ENCODE results near the gene CHID1. TPM values are rescaled to one million over a fixed set of nuclear protein-coding genes. Genes with fewer than 3 reads are reported as not detected.

The CHID1 gene
- total RNA-seq, 1 donor from 2014 or later, result 72.9 TPM

DNA sequence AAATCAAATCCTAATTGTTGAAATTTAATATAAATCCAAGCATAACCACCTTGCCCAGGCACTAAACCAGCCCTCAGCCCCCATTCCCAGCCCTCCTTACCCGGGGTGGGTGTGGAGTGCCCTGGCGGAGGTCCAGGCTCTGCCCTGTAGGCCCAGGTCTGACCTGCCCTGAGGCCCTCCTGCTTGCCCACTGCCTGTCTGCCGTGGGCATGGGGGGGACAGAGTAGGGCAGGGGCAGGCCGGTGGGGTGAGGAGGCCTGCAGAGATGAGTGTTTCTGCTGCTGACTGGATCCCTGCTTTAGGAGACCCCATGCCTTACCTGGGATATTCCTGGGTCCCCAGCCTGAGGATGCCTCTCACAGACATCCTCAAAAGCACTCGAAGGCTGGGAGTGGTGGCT is 3.6 kb upstream of the CHID1 start:
- TF ChIP-seq, protein P1, sequence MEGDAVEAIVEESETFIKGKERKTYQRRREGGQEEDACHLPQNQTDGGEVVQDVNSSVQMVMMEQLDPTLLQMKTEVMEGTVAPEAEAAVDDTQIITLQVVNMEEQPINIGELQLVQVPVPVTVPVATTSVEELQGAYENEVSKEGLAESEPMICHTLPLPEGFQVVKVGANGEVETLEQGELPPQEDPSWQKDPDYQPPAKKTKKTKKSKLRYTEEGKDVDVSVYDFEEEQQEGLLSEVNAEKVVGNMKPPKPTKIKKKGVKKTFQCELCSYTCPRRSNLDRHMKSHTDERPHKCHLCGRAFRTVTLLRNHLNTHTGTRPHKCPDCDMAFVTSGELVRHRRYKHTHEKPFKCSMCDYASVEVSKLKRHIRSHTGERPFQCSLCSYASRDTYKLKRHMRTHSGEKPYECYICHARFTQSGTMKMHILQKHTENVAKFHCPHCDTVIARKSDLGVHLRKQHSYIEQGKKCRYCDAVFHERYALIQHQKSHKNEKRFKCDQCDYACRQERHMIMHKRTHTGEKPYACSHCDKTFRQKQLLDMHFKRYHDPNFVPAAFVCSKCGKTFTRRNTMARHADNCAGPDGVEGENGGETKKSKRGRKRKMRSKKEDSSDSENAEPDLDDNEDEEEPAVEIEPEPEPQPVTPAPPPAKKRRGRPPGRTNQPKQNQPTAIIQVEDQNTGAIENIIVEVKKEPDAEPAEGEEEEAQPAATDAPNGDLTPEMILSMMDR (IDR thresholded peaks at IDR 0.05), result no peak
- no peak for TF ChIP-seq POLR2A (IDR thresholded peaks at IDR 0.05)
- TF ChIP-seq POLR2AphosphoS5 (IDR thresholded peaks at IDR 0.05; ENCODE audit: insufficient read depth in 1 of 2, low read depth in 1 of 2), result no peak
- no peak for DNase-seq (ENCODE audit: extremely low spot score in 2 of 2)
- Histone ChIP-seq H3K4me1 (peaks cover 22% of the 10 kb centered on the region), H3K4me3 (no peak overlapping the region), H3K36me3 (no peaks in the 10 kb centered on the region), H3K27me3 (no peaks in the 10 kb centered on the region), H3K27ac (no peak overlapping the region), H3K9me3 (no peaks in the 10 kb centered on the region)
- intact Hi-C loops (cut with DNase I), result no loop called here

DNA sequence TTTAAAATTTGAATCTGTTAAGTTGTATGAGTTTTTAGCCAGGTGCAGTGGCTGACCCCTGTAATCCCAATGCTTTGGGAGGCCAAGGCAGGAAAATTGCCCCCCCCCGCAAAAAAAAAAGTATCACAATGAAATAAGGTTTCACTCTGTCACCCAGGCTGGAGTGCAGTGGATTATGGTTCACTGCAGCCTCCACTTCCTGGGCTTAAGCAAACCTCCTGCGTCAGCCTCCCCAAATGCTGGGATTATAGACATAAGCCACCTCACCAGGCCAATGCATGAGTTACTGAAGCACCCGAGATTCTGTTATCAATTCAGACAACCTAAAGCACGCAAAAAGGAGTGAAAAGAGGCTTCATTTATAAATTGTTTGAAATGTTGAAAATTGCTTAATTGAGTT is 2.4 kb upstream of the CHID1 start:
- TF ChIP-seq, protein P1 (IDR thresholded peaks at IDR 0.05), result no peak
- TF ChIP-seq POLR2A (IDR thresholded peaks at IDR 0.05) (no peak), POLR2AphosphoS5 (IDR thresholded peaks at IDR 0.05; ENCODE audit: insufficient read depth in 1 of 2, low read depth in 1 of 2) (no peak)
- no peak overlapping the region for H3K4me3 ChIP-seq
- H3K4me1 ChIP-seq, result peaks cover 29% of the 10 kb centered on the region
- no peaks in the 10 kb centered on the region for H3K36me3 ChIP-seq
- no peak overlapping the region for H3K27ac ChIP-seq
- H3K27me3 ChIP-seq, result no peaks in the 10 kb centered on the region
- intact Hi-C loops (cut with DNase I), result no loop called here
- H3K9me3 ChIP-seq, result no peaks in the 10 kb centered on the region
- DNase-seq (ENCODE audit: extremely low spot score in 2 of 2), result no peak

DNA sequence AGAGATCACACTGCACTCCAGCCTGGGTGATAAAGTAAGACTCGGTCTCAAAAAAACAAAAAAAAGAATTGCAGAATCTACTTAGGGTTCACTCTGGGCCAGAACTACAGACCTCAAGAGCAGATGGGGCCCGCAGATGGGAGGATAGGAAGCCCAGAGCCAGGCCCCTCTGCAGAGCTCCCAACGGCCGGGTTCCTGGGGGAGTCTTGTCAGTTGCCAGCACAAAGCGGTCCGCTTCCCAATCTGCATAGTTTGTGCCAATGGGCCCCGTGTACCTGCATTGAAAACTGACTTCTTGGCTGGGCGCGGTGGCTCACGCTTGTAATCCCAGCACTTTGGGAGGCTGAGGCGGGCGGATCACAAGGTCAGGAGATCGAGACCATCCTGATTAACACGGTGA is 1.7 kb upstream of the CHID1 start:
- H3K27ac ChIP-seq, result no peak overlapping the region
- no peak for TF ChIP-seq POLR2AphosphoS5 (IDR thresholded peaks at IDR 0.05; ENCODE audit: insufficient read depth in 1 of 2, low read depth in 1 of 2)
- TF ChIP-seq, protein P1 (IDR thresholded peaks at IDR 0.05), result no peak
- no peak for TF ChIP-seq POLR2A (IDR thresholded peaks at IDR 0.05)
- no peaks in the 10 kb centered on the region for H3K27me3 ChIP-seq
- H3K4me3 ChIP-seq, result no peak overlapping the region
- no peak for DNase-seq (ENCODE audit: extremely low spot score in 2 of 2)
- H3K4me1 ChIP-seq, result peaks cover 29% of the 10 kb centered on the region
- intact Hi-C loops (cut with DNase I), result no loop called here
- no peaks in the 10 kb centered on the region for H3K36me3 ChIP-seq
- no peaks in the 10 kb centered on the region for H3K9me3 ChIP-seq

- Histone ChIP-seq H3K36me3 (no peaks in the 10 kb centered on the region), H3K4me1 (peaks cover 29% of the 10 kb centered on the region), H3K27ac (no peak overlapping the region), H3K4me3 (no peak overlapping the region), H3K27me3 (no peaks in the 10 kb centered on the region), H3K9me3 (no peaks in the 10 kb centered on the region)
- TF ChIP-seq POLR2AphosphoS5 (IDR thresholded peaks at IDR 0.05; ENCODE audit: insufficient read depth in 1 of 2, low read depth in 1 of 2), result no peak
- TF ChIP-seq, protein P1 (IDR thresholded peaks at IDR 0.05), result no peak
- no peak for TF ChIP-seq POLR2A (IDR thresholded peaks at IDR 0.05)
- intact Hi-C loops (cut with DNase I), result no loop called here
- no peak for DNase-seq (ENCODE audit: extremely low spot score in 2 of 2)
Measured at GRCh38 chr11:911890-912219, 1.2 kb upstream of the CHID1 start.

DNA sequence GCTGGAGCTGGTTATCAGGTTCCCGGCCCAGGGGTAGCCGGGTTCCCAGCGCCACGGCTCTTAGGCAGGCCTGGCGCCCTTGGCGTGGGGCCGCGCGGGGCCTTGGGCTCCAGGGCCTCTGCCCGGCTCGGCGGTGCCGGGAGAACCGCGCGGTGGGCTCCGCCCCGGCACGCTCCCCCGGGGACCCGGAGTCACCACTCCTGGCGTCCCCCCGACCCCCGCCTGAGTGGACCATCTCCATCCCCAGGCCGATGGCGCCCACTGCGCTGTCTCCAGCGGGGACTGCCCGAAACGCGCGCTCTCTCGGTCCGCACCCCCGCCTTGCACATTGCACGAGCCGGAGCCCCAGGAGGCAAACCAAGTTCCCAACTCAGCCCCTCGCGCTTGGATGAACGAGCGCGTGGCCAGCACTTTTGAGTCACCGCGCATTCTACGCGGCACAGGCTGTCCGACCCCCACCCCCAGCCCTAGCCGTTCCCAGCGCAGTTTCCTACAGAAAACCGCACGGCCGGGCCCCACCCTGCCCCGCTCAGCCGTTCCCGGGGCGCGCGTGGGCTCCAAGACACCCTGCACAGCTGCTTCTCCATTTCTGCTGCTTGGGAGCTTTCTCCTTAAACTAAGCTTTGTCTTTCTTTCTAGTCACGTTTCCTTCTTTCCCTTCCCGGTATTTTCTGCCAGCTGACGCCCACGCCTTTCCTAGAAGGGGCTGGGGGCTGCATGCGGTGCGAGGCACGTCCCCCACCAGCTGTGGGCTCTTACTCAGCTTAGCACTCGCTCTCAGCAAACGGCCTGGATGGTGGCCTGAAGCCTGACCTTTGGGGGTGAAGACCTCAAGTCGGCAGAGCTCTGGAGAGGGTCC is 650 bp upstream of the CHID1 start:
- no peaks in the 10 kb centered on the region for H3K9me3 ChIP-seq
- TF ChIP-seq POLR2A (IDR thresholded peaks at IDR 0.05) (no peak), POLR2AphosphoS5 (IDR thresholded peaks at IDR 0.05; ENCODE audit: insufficient read depth in 1 of 2, low read depth in 1 of 2) (no peak)
- TF ChIP-seq, protein P1 (IDR thresholded peaks at IDR 0.05), result no peak
- intact Hi-C loops (cut with DNase I), result no loop called here
- no peaks in the 10 kb centered on the region for H3K36me3 ChIP-seq
- no peaks in the 10 kb centered on the region for H3K27me3 ChIP-seq
- H3K4me1 ChIP-seq, result peaks cover 29% of the 10 kb centered on the region
- H3K4me3 ChIP-seq, result peak overlapping the region; percentile 91
- peak overlapping the region; percentile 90 for H3K27ac ChIP-seq
- no peak for DNase-seq (ENCODE audit: extremely low spot score in 2 of 2)
